ENCODE data around the gene CUX1.
"Not testable (repeated sequence)": the region's sequence is repeated elsewhere in the genome, so short reads cannot be mapped to it uniquely, and the experiment has no call there.

Gene CUX1

DNA sequence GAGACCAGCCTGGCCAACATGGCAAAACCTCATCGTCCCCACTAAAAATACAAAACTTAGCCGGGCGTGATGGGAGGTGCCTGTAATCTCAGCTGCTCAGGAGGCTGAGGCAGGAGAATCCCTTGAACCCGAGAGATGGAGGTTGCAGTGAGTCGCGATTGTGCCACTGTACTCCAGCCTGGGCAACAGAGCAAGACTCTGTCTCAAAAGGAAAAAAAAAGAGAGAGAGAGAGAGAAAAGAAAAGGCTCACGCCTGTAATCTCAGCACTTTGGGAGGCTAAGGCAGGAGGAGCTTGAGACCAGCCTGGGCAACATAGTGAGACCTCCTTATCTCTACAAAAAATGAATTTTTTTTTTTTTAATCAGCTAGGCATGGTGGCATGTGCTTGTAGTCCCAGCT, 157.6 kb downstream of the CUX1 start:
- H3K27ac Mint-ChIP-seq = peak overlapping the region; percentile 67
- peaks cover 18 to 29% of the 10 kb centered on the region in 2 donors for H3K4me1 Mint-ChIP-seq
- H3K4me3 Mint-ChIP-seq = no peak overlapping the region
- ATAC-seq (replicated peaks) (no peak), DNase-seq (no peak)
- H3K9me3 Mint-ChIP-seq = peaks cover 4 to 7% of the 10 kb centered on the region in 2 donors
- H3K27me3 Mint-ChIP-seq = no peaks in the 10 kb centered on the region
- H3K36me3 Mint-ChIP-seq = peaks cover 17 to 27% of the 10 kb centered on the region in 2 donors

DNA sequence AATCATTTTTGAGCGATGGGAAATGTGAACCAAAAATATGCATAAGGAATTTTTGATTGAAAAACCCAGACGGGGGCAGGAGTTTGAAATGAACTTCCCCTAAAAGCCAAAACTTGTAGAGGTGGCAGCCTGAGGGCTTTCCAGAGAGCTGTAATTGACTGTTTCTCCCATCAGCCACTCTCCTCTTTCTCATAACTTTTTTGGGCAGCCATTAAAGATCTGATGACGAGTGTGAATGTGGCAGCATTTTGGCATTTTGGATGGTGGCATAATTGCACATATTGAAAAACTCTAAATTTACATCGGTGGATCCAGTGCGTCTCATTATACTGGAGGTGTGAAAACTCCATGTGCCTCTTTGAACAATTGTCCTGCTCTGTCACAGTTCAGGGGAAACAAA, 159.0 kb downstream of the CUX1 start:
- Mint-ChIP-seq H3K9me3 (peaks cover 2 to 5% of the 10 kb centered on the region in 2 donors), H3K27me3 (no peaks in the 10 kb centered on the region), H3K36me3 (peaks cover 12 to 30% of the 10 kb centered on the region in 2 donors), H3K4me3 (no peak overlapping the region), H3K27ac (no peak overlapping the region), H3K4me1 (peaks cover 21 to 36% of the 10 kb centered on the region in 2 donors)
- ATAC-seq (replicated peaks) (no peak), DNase-seq (no peak)

DNA sequence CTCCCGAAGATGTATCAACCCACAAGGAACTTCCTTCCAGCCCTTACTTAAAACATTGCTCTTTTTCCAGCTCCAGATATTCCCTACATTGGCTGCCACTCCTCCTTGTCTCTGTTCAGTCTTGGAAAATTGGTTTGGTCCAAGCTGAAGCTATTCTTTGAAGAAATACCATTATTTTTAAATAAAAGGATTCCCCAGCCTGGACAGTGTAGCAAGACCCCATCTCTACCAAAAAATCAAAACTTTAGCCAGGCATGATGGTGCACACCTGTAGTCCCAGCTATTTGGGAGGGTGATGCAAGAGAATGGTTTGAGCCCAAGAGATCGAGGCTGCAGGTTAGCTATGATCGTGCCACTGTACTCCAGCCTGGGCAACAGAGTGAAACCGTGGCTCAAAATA, 159.8 kb downstream of the CUX1 start:
- ATAC-seq (replicated peaks) = no peak
- H3K9me3 Mint-ChIP-seq = peaks cover 2 to 3% of the 10 kb centered on the region in 2 donors
- H3K36me3 Mint-ChIP-seq = peaks cover 12 to 28% of the 10 kb centered on the region in 2 donors
- no peak for DNase-seq
- no peak overlapping the region for H3K27ac Mint-ChIP-seq
- H3K4me1 Mint-ChIP-seq = peaks cover 21 to 44% of the 10 kb centered on the region in 2 donors
- no peaks in the 10 kb centered on the region for H3K27me3 Mint-ChIP-seq
- no peak overlapping the region for H3K4me3 Mint-ChIP-seq

DNA sequence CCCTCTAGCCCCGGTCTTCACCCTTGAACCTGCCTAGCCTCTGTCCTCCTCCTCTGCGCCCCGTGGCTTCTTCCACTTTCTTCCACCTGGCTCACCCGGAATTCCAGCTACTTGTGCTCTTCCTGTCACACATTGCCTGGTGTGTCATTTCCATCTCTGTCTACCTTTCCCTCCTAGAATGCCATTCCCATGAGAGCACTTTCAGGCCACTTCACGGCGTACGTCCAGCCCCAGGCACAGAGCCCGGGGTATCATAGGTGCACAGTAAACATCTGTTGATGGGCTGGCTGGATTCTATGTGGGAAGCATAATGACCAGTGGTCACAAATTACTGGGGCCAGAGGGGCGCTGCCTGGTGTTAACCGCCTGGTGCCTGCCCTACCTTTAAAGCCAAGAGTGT, 161.3 kb downstream of the CUX1 start:
- Mint-ChIP-seq H3K4me3 (no peak overlapping the region), H3K4me1 (peaks cover 28 to 47% of the 10 kb centered on the region in 2 donors), H3K9me3 (peaks cover 6% of the 10 kb centered on the region in 2 donors), H3K36me3 (peaks cover 17 to 24% of the 10 kb centered on the region in 2 donors), H3K27ac (no peak overlapping the region), H3K27me3 (no peaks in the 10 kb centered on the region)
- ATAC-seq (replicated peaks) = no peak
- DNase-seq = no peak

DNA sequence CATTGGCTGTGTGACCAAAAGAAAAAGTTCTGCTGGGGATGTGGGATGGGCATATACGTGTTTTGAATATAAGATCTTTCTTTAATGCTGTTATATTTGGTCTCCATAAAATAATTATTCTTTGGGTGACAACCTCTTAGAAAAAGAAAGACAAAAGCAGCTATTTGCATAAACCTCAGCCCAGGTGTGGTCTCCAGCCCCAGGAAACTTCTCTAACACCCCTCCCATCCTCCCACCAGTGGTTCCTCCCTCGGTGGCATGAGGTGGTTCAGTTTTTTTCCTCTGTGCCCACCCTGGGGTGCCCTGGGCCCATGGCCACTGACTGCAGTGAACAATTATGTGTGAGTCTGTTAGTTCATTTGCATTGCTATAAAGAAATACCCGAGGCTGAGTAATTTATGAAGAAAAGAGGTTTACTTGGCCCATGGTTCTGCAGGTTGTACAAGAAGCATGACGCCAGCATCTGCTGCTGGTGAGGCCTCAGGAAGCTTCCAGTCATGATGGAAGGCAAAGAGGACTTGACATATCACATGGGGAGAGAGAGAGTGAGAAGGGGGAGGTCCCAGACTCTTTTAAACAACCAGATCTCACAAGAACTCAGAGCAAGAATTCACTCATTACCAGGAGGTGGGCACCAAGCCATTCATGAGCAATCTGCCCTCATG, 165.9 kb downstream of the CUX1 start:
- peak overlapping the region; percentile 37 for H3K27ac Mint-ChIP-seq
- DNase-seq = no peak

DNA sequence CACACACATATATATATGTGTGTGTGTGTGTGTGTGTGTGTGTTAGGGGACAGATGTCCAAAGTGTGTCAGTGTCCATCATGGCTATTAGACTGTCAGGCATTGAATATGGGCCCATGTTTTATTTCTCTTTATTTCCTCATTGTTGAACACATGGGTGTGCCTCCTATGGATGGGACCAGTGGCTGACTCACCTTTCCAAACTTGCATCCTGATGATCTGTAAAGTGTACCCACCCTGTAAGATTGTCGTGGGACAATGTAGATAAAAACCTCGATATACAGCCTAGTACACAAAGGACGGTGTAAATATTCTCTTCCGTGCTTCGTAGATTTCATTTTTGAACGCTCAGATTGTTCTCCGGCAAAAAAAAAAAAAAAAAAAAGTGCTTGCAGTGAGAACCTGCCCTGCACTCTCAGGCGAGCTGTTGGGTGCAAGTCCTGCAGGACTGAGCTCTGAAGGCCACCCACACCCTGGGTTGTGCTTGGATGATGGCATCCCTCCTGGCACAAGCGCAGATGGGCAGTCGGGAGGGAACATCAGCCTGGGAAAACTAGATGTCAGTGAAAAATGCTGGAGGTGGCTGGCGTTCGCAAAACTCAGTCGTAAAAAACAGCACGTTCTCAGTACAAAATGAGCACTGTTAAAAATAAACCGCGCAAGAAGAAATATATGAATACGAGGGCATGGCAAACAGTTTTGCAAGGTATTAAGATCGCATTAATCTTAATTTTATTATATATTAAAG, 166.9 kb downstream of the CUX1 start:
- ATAC-seq (replicated peaks) = no peak
- H3K4me1 Mint-ChIP-seq = peaks cover 34 to 55% of the 10 kb centered on the region in 2 donors
- no peak overlapping the region for H3K4me3 Mint-ChIP-seq
- no peak for DNase-seq
- H3K27me3 Mint-ChIP-seq = no peaks in the 10 kb centered on the region
- peaks cover 4 to 6% of the 10 kb centered on the region in 2 donors for H3K9me3 Mint-ChIP-seq
- peaks cover 11 to 20% of the 10 kb centered on the region in 2 donors for H3K36me3 Mint-ChIP-seq
- no peak overlapping the region for H3K27ac Mint-ChIP-seq

More for the DNA sequence above, 165.9 kb downstream of the CUX1 start:
- no peak overlapping the region for H3K4me3 Mint-ChIP-seq
- no peaks in the 10 kb centered on the region for H3K27me3 Mint-ChIP-seq
- no peak for ATAC-seq (replicated peaks)
- peaks cover 4 to 6% of the 10 kb centered on the region in 2 donors for H3K9me3 Mint-ChIP-seq
- H3K4me1 Mint-ChIP-seq = peaks cover 26 to 56% of the 10 kb centered on the region in 2 donors
- H3K36me3 Mint-ChIP-seq = peaks cover 13 to 23% of the 10 kb centered on the region in 2 donors

DNA sequence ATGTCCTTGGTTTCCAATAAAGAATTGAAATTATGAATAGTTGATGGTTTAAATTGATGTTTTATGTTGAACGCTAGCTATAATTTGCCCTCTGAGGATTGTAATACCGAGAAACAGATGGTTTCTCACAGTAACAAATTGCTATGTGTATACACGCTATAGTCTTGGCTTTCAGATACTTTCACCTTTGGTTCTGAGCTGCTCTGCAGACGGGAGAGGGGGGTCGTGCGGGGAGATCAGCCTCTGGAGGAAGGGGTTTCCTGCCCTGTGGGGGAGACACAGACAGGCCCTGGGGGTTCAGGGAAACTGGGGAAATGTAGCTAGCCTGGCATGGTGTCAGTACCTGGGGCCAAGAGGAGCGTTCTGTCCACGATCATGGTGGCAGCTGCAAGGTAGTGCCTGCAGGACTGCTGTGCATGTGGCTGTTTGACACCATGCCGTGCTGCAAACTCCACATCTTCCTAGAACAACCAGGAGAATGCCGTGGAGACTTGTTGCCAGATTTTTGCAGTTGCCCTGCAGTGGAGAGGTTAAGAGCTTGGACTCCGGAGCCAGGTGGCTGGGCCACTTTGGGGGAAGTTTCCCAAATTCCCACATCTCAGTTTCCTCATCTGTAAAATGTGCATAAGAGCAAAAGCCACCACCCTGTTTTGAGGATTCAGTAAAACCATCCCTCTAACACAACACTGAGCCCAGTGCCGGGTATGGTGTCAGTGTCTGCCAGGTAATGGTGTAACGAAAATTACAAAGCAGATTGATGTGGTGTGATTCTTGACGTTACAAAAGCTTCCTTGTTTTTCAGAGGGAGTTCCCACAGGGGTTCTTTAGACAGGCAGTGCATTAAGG, 167.9 kb downstream of the CUX1 start:
- ATAC-seq (replicated peaks) (no peak), DNase-seq (no peak)
- H3K9me3 Mint-ChIP-seq = peaks cover 4 to 6% of the 10 kb centered on the region in 2 donors
- H3K27ac Mint-ChIP-seq = peak overlapping the region; percentile 21
- no peaks in the 10 kb centered on the region for H3K27me3 Mint-ChIP-seq
- peaks cover 40 to 65% of the 10 kb centered on the region in 2 donors for H3K4me1 Mint-ChIP-seq
- no peak overlapping the region for H3K4me3 Mint-ChIP-seq
- H3K36me3 Mint-ChIP-seq = peaks cover 13 to 25% of the 10 kb centered on the region in 2 donors

DNA sequence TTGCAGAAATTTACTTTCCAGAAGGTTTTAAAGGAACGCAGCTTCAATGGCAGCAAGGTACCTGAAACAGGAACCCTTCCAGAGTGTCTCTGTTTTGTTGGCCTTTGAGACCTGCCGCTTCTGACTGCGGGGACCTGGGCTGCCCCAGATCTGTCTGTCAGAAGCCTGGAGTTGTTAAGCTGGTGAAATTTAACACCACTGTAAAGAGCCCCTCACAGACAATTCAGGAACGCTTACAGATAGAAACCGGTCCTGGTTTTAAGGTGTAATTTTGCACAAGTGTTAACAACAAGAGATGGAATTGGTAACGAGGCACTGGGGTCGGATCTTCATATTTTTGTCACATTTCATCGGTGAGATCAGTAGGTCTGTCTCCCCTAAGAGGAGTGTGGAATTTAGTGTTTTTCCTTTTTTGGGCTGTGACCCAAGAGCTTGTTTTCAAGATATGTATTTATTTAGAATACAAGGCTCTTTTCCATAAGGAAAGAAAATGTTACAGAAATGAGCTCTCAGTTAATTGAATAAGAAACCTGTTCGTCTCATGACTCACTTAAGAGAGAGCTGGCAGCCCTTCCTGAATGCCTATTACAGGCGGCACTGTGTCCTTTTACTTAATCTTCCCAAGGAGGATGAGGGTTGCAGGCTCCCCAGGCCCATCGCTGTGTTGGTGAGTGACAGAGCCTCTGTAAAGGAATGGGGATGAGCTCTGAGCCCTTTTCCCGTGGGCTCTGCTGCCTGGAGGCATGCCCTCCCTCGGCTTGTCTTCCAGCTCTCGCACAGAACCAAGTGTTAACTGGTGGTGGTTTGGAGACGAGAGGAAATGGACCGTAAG, 168.7 kb downstream of the CUX1 start:
- DNase-seq (no peak), ATAC-seq (replicated peaks) (no peak)
- peaks cover 12 to 20% of the 10 kb centered on the region in 2 donors for H3K36me3 Mint-ChIP-seq
- H3K4me3 Mint-ChIP-seq = no peak overlapping the region
- no peaks in the 10 kb centered on the region for H3K27me3 Mint-ChIP-seq
- H3K9me3 Mint-ChIP-seq = peaks cover 4 to 5% of the 10 kb centered on the region in 2 donors
- H3K4me1 Mint-ChIP-seq = peaks cover 47 to 68% of the 10 kb centered on the region in 2 donors
- H3K27ac Mint-ChIP-seq = no peak overlapping the region

DNA sequence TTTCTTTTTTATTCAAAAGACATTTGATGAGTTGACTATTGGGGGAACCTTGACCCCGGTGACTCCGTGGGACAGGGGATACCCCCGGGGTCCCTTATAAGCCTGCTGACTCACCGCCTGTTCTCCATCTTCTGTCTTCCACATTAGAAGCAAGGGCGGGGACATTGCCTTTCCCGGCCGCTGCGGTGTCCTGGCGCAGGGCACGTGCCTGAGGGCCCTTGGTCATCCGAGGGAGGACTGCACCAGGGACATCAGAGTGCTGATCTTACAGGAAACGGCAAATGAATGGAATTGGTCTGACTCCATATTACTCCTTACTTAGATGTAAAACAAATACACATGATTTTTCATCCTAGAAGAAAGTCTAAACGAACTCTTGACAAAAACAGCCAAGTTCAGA, 170.1 kb downstream of the CUX1 start:
- no peak overlapping the region for H3K4me3 Mint-ChIP-seq
- no peaks in the 10 kb centered on the region for H3K27me3 Mint-ChIP-seq
- ATAC-seq (replicated peaks) (no peak), DNase-seq (no peak)
- H3K27ac Mint-ChIP-seq = peak overlapping the region; percentile 14
- peaks cover 51 to 67% of the 10 kb centered on the region in 2 donors for H3K4me1 Mint-ChIP-seq
- H3K36me3 Mint-ChIP-seq = peaks cover 11 to 18% of the 10 kb centered on the region in 2 donors
- H3K9me3 Mint-ChIP-seq = peaks cover 3 to 4% of the 10 kb centered on the region in 2 donors

DNA sequence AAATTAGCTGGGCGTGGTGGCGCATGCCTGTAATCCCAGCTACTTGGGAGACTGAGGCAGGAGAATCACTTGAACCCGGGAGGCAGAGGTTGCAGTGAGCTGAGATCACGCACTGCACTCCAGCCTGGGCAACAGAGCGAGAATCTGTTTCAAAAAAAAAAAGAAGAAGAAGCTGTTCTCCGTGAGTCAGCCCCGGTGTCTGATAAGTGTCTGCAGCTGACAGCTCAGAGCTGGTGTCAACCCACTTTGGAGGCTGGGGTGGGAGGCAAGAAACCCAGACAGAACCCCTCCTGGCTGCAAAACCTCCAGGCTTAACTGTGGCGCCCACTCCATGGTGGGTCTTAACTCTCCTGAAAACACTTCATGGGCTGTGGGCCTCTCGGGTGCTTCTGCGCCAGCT, 170.6 kb downstream of the CUX1 start:
- H3K9me3 Mint-ChIP-seq, DNase-seq, H3K27me3 Mint-ChIP-seq, H3K4me3 Mint-ChIP-seq: not testable (repeated sequence)
- peaks cover 11 to 18% of the 10 kb centered on the region in 2 donors for H3K36me3 Mint-ChIP-seq
- ATAC-seq (replicated peaks) = peak in 1 of 2 donors; percentile 33
- H3K27ac Mint-ChIP-seq = peak overlapping the region; percentile 53
- peaks cover 52 to 69% of the 10 kb centered on the region in 2 donors for H3K4me1 Mint-ChIP-seq

DNA sequence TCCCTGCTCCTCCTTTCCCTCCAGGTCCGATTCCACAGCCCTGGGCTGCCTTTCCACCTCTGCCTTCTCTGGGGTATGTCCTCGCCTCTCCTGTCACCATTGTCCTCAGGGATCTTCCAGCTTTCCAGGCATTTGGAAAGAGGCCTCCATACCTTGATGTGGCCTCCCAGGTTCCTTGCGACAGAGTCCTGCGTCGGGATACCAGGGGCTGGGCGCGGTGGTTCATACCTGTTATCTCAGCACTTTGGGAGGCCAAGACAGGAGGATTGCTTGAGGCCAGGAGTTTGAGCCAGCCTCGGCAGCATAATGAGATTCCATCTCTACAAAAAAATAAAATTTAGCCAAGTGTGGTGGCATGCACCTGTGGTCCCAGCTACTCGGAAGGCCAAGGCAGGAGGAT, 171.1 kb downstream of the CUX1 start:
- peaks cover 7 to 15% of the 10 kb centered on the region in 2 donors for H3K36me3 Mint-ChIP-seq
- H3K4me1 Mint-ChIP-seq = peaks cover 49 to 70% of the 10 kb centered on the region in 2 donors
- ATAC-seq (replicated peaks) (no peak), DNase-seq (no peak)
- peaks cover under 1% of the 10 kb centered on the region in 2 donors for H3K9me3 Mint-ChIP-seq
- no peaks in the 10 kb centered on the region for H3K27me3 Mint-ChIP-seq
- H3K4me3 Mint-ChIP-seq = no peak overlapping the region
- peak overlapping the region; percentile 53 for H3K27ac Mint-ChIP-seq

DNA sequence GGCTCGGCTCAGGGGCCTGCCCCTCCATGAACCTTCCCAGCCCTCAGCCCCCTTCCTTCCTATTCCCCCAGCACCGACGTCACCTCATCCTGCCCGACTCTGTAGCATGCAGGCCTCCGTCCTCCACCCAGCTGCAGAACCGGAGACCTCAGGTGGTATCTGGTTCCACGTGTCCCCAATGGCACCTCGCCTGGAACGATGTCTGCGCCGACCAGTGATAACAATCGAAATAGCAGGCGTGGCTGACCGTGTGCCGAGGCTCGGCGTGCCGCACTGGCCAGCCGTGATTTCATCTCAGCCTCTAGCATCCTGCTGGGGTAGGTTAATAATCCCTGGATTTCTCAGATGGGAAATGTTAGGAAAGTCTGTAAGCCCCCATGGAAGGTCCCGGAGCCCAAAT, 171.7 kb downstream of the CUX1 start:
- Mint-ChIP-seq H3K4me1 (peaks cover 54 to 75% of the 10 kb centered on the region in 2 donors), H3K27ac (peak overlapping the region; percentile 25), H3K4me3 (peak overlapping the region in 1 of 2 donors; percentile 23), H3K27me3 (no peaks in the 10 kb centered on the region), H3K36me3 (peaks cover 6 to 13% of the 10 kb centered on the region in 2 donors), H3K9me3 (no peaks in the 10 kb centered on the region)
- DNase-seq = no peak
- no peak for ATAC-seq (replicated peaks)

DNA sequence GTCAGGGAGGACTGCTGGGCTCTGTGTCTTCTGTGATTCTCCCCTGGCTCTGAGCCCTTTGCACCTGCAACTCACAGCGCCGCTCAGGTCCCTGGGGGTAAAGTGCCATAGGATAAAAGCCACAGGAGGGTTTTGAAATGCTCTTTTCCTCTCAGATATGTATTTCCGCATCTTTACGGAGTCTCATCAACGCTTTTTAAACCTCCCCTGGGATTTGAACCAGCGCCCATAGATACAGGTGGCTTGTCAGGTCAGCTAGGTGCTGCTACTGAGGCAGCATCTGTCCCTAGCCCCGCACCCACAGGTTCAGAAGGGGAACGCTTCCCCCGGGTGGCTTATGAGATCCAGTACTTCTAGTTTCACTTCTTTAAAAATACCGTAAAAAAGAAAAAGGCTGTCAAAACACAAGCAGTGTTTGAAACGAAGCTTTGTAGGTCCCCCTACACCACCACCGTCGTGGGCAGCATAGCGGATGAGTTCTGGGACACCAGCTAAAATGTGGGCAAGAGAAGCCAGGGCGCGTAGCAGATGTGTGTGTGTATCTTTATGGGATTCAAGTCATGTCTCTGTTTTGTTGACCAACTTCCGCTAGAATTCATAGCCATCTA, 173.5 kb downstream of the CUX1 start:
- H3K36me3 Mint-ChIP-seq = peaks cover 11 to 17% of the 10 kb centered on the region in 2 donors
- no peaks in the 10 kb centered on the region for H3K27me3 Mint-ChIP-seq
- peak overlapping the region; percentile 55 to 60 for H3K4me3 Mint-ChIP-seq
- no peaks in the 10 kb centered on the region for H3K9me3 Mint-ChIP-seq
- DNase-seq (peak; percentile 80), ATAC-seq (replicated peaks) (peak; percentile 92 to 95)
- H3K4me1 Mint-ChIP-seq = peaks cover 55 to 87% of the 10 kb centered on the region in 2 donors
- H3K27ac Mint-ChIP-seq = peak overlapping the region; percentile 85

All from stimulated activated naive B cell treated with anti-CD40 and anti-IgM and Interleukin-4, amounts not matched to agents 10 μg/mL and 1 μg/mL and 100 μg/mL, for 72 hours (primary cell).